Naive thymus-derived CD4-positive, alpha-beta T cell (primary cell): Measurements from ENCODE around the gene CFAP210. TPM values are rescaled to one million over a fixed set of nuclear protein-coding genes. Genes with fewer than 3 reads are reported as not detected.

Experiments used
- ATAC-seq: fragments of 150-1000 bp; cut with Tn5 transposase; 2 replicates; pipeline ENCODE4 v1.10.0; 2021; ENCODE audit warnings: mild to moderate bottlenecking, moderate library complexity
- CTCF ChIA-PET: fragments of 350-600 bp; sonication (Branson Sonifier 250); formaldehyde crosslinking; loops from one replicate; lab custom pipeline; 2021; ENCODE audit warnings: antibody characterized with exemption; lab: Charles Lee
- POLR2A ChIA-PET: fragments of 350-600 bp; sonication (Branson Sonifier 250); formaldehyde crosslinking; loops from one replicate; lab custom pipeline; 2021; ENCODE audit warnings: antibody characterized with exemption, inconsistent platforms; lab: Charles Lee
- DNase-seq, 9 donors: peaks; one replicate each; pipeline versions ENCODE4 v3.0.0 to v3.0.0-alpha.2; 2020 to 2022; ENCODE audit warnings: mixed read lengths in 1 of 9
- H3K27ac ChIP-seq: one replicate; pipeline ENCODE4 v1.7.0; 2013; ENCODE audit warnings: mild to moderate bottlenecking, low read depth, low read length, moderate library complexity
- H3K27me3 ChIP-seq, 2 donors: one replicate each; pipeline ENCODE4 v1.7.0; 2013; ENCODE audit warnings: low read length in 2 of 2, mild to moderate bottlenecking in 2 of 2, moderate library complexity in 2 of 2; ENCODE audit not compliant: control insufficient read depth in 2 of 2, insufficient read depth in 2 of 2
- H3K36me3 ChIP-seq, 3 experiments: 1 replicate in 2 of 3; 2 replicates in 1 of 3; pipeline ENCODE4 v1.7.0; 2013; ENCODE audit warnings: low read length in 3 of 3, mild to moderate bottlenecking in 3 of 3, moderate library complexity in 1 of 3; ENCODE audit not compliant: insufficient read depth in 3 of 3, control insufficient read depth in 2 of 3
- H3K4me1 ChIP-seq, 2 donors: one replicate each; pipeline ENCODE4 v1.7.0; 2013; ENCODE audit warnings: low read length in 2 of 2, mild to moderate bottlenecking in 2 of 2, moderate library complexity in 1 of 2; ENCODE audit not compliant: control insufficient read depth in 2 of 2, insufficient read depth in 2 of 2
- H3K4me3 ChIP-seq: 2 replicates; pipeline ENCODE4 v1.7.0; 2013; ENCODE audit warnings: mild to moderate bottlenecking, low read length
- H3K9me3 ChIP-seq, 3 experiments: 1 replicate in 2 of 3; 2 replicates in 1 of 3; pipeline ENCODE4 v1.7.0; 2013; ENCODE audit warnings: low read length in 3 of 3; ENCODE audit not compliant: control insufficient read depth in 2 of 3
- H3K27ac Mint-ChIP-seq, 9 donors: one replicate each; pipeline ENCODE4 v1.8.0; 2020 to 2022; ENCODE audit warnings: mixed read lengths in 9 of 9, mild to moderate bottlenecking in 8 of 9, moderate library complexity in 5 of 9, inconsistent platforms in 2 of 9
- H3K27me3 Mint-ChIP-seq, 5 donors: one replicate each; pipeline ENCODE4 v1.8.0; 2021 to 2022; ENCODE audit warnings: mixed read lengths in 5 of 5, mild to moderate bottlenecking in 1 of 5
- H3K36me3 Mint-ChIP-seq, 5 donors: one replicate each; pipeline ENCODE4 v1.8.0; 2020 to 2022; ENCODE audit warnings: mixed read lengths in 5 of 5, mild to moderate bottlenecking in 3 of 5, inconsistent platforms in 1 of 5
- H3K4me1 Mint-ChIP-seq, 7 donors: one replicate each; pipeline ENCODE4 v1.8.0; 2020 to 2022; ENCODE audit warnings: mixed read lengths in 7 of 7, mild to moderate bottlenecking in 3 of 7, inconsistent platforms in 1 of 7
- H3K4me3 Mint-ChIP-seq, 10 donors: one replicate each; pipeline ENCODE4 v1.8.0; 2020 to 2022; ENCODE audit warnings: mild to moderate bottlenecking in 10 of 10, mixed read lengths in 10 of 10, moderate library complexity in 6 of 10, inconsistent platforms in 2 of 10
- H3K9me3 Mint-ChIP-seq, 11 donors: one replicate each; pipeline ENCODE4 v1.8.0; 2020 to 2022; ENCODE audit warnings: mixed read lengths in 11 of 11, mild to moderate bottlenecking in 4 of 11, inconsistent platforms in 1 of 11, moderate library complexity in 1 of 11
- intact Hi-C, 2 donors: fragments of 100-400 bp; cut with micrococcal nuclease; formaldehyde crosslinking; loops; one replicate each; pipeline ENCODE4 v1.15.1; 2023
- polyA plus RNA-seq, 2 donors: library from polyadenylated mRNA; unstranded; fragments of 300-500 nt; fragmentation: Illumina TruSeq; gene quantifications; one replicate each; pipeline ENCODE4 v1.2.3, GENCODE V29; 2021
- total RNA-seq, 6 experiments: library from RNA in 5 of 6; stranded (reverse) in 5 of 6; gene quantifications; 1 replicate in 5 of 6; 2 replicates in 1 of 6; pipeline ENCODE4 v1.2.3 and lab custom pipeline; 2021 to 2026

CFAP210 gene
- total and polyA plus RNA-seq, 7 experiments from 2014 or later = 1.0 to 3.6 TPM; not detected in 5

DNA sequence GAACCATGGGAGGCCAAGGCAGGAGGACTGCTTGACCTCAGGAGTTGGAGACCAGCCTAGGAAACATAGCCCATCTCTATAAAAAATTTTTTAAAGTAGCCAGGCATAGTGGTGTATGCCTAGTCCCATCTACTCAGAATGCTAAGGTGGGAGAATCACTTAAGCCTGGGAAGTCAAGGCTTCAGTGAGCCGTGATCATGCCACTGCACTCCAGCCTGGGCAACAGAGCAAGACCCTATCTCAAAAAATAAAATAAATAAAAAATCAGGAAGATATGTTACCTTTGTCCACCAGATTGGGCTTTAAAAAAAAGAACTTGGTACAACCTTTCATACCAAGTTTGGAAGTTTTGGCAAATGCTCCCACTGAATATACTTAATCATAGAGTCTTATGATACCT, 35.3 kb downstream of the CFAP210 start:
- ChIA-PET POLR2A (no interaction called here), CTCF (no interaction called here)
- Histone ChIP-seq H3K4me3 (no peak overlapping the region), H3K4me1 (no peaks in the 10 kb centered on the region), H3K27me3 (peaks cover 0 to 3% of the 10 kb centered on the region in 2 donors), H3K9me3 (no peaks in the 10 kb centered on the region), H3K27ac (no peak overlapping the region), H3K36me3 (no peaks in the 10 kb centered on the region)
- DNase-seq = no peak
- intact Hi-C loops = no loop called here
- no peak overlapping the region for H3K4me3 Mint-ChIP-seq
- H3K27me3 Mint-ChIP-seq = peaks cover 4 to 27% (median 18%) of the 10 kb centered on the region in 5 donors
- ATAC-seq = no peak
- H3K36me3 Mint-ChIP-seq = no peaks in the 10 kb centered on the region
- peaks cover 0 to 4% (median 0%) of the 10 kb centered on the region in 7 donors for H3K4me1 Mint-ChIP-seq
- no peak overlapping the region for H3K27ac Mint-ChIP-seq
- peaks cover 0 to 2% (median 0%) of the 10 kb centered on the region in 11 donors for H3K9me3 Mint-ChIP-seq

DNA sequence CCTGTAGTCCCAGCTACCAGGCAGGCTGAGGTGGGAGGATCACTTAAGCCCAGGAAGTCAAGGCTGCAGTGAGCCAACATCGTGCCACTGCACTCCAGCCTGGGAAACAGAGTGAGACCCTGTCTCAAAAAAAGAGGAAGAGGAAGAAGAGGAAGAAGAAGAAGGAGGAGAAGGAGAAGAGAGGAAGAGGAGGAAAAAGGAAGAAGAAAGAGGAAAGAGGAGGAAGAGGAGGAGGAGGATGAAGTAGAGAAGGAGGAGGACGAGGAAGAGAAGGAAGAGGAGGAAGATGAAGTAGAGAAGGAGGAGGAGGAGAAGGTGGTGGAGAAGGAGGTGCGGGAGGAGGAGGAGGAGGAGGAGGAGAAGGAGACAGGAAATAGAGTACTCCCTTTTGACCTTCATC, 38.0 kb downstream of the CFAP210 start:
- no peaks in the 10 kb centered on the region for H3K36me3 ChIP-seq
- Mint-ChIP-seq H3K27ac (no peak overlapping the region), H3K4me3 (no peak overlapping the region), H3K4me1 (peaks cover 0 to 4% (median 0%) of the 10 kb centered on the region in 7 donors), H3K9me3 (peaks cover 0 to 2% (median 0%) of the 10 kb centered on the region in 11 donors), H3K27me3 (peaks cover 23 to 38% (median 30%) of the 10 kb centered on the region in 5 donors), H3K36me3 (no peaks in the 10 kb centered on the region)
- ChIA-PET CTCF (no interaction called here), POLR2A (no interaction called here)
- H3K4me1 ChIP-seq = no peaks in the 10 kb centered on the region
- no peak overlapping the region for H3K4me3 ChIP-seq
- intact Hi-C loops = no loop called here
- H3K27ac ChIP-seq = no peak overlapping the region
- DNase-seq (no peak), ATAC-seq (no peak)
- H3K27me3 ChIP-seq = peaks cover 0 to 6% of the 10 kb centered on the region in 2 donors
- H3K9me3 ChIP-seq = no peaks in the 10 kb centered on the region

DNA sequence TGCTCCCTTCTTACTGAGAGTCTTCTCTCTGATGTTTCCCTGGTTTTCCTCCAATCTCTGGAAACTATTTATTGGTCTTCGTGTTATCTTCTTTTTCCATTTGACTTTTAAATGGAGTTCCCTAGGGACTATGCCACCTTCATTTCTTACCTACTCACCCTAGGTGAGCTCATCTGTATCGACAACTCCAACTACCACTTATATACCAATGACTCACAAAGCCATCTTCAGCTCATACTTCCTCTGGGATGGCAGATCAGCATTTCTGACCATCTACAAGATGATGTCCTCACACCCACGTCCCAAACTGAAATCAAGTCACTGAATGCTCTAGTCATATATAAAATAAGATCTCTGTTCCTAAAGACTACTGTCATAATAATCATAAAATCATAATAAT, 40.6 kb downstream of the CFAP210 start:
- no peaks in the 10 kb centered on the region for H3K9me3 Mint-ChIP-seq
- H3K27ac Mint-ChIP-seq = no peak overlapping the region
- POLR2A ChIA-PET = no interaction called here
- Histone ChIP-seq H3K27ac (no peak overlapping the region), H3K4me3 (no peak overlapping the region), H3K4me1 (no peaks in the 10 kb centered on the region), H3K9me3 (no peaks in the 10 kb centered on the region), H3K27me3 (peaks cover 0 to 6% of the 10 kb centered on the region in 2 donors), H3K36me3 (no peaks in the 10 kb centered on the region)
- CTCF ChIA-PET = no interaction called here
- intact Hi-C loops = no loop called here
- DNase-seq (no peak), ATAC-seq (no peak)
- H3K36me3 Mint-ChIP-seq = no peaks in the 10 kb centered on the region
- H3K4me1 Mint-ChIP-seq = peaks cover 0 to 2% (median 0%) of the 10 kb centered on the region in 7 donors
- H3K4me3 Mint-ChIP-seq = no peak overlapping the region
- H3K27me3 Mint-ChIP-seq = peaks cover 23 to 41% (median 34%) of the 10 kb centered on the region in 5 donors

DNA sequence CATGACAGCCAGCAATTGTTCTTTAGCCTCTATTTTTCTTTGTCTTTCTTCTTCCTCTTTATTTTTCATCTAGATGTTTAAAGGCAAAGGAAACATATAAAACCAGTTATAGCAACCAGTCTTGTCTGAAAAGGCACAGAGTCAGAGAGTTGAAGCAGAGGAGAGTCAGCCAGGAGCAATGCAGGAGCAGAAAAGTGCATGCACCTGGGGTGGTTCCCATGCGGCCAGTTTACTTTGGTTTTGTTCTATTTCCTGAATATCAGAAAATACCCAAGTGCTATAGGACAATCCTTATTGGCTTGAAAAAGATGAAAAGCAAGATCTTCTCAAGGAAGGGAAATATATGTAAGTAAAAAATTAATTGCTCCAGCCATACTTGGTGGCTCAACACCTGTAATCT, 44.9 kb downstream of the CFAP210 start:
- Histone ChIP-seq H3K4me1 (no peaks in the 10 kb centered on the region), H3K4me3 (no peak overlapping the region), H3K27ac (no peak overlapping the region), H3K27me3 (peaks cover 0 to 5% of the 10 kb centered on the region in 2 donors), H3K36me3 (no peaks in the 10 kb centered on the region), H3K9me3 (no peaks in the 10 kb centered on the region)
- ATAC-seq (no peak), DNase-seq (no peak)
- no peaks in the 10 kb centered on the region for H3K4me1 Mint-ChIP-seq
- H3K27me3 Mint-ChIP-seq = peaks cover 22 to 38% (median 23%) of the 10 kb centered on the region in 5 donors
- no peaks in the 10 kb centered on the region for H3K36me3 Mint-ChIP-seq
- H3K4me3 Mint-ChIP-seq = no peak overlapping the region
- H3K27ac Mint-ChIP-seq = no peak overlapping the region
- ChIA-PET POLR2A (no interaction called here), CTCF (no interaction called here)
- intact Hi-C loops = no loop called here
- peaks cover 0 to 10% (median under 1%) of the 10 kb centered on the region in 11 donors for H3K9me3 Mint-ChIP-seq

DNA sequence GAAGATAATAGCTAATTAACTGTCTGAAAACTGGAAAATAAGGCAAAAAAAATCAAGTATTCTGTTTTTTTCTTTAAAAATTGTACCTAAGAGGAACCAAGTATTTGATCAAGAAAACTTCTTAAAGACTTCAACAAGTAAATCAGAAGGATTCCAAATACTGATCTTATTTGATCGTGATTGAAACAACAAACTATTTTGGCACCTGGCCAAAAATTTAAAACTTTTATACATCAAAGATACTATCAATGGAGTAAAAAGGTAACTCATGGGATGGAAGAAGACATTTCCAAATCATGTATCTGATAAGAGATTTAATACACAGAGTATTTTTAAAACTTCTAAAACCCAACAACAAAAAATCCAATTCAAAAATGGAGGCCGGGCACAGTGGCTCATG, 46.7 kb downstream of the CFAP210 start:
- Mint-ChIP-seq H3K4me3 (no peak overlapping the region), H3K4me1 (no peaks in the 10 kb centered on the region), H3K36me3 (no peaks in the 10 kb centered on the region), H3K9me3 (peaks cover 0 to 16% (median 2%) of the 10 kb centered on the region in 11 donors), H3K27me3 (peaks cover 8 to 32% (median 9%) of the 10 kb centered on the region in 5 donors), H3K27ac (no peak overlapping the region)
- Histone ChIP-seq H3K9me3 (no peaks in the 10 kb centered on the region), H3K4me3 (no peak overlapping the region), H3K27me3 (no peaks in the 10 kb centered on the region), H3K4me1 (no peaks in the 10 kb centered on the region), H3K27ac (no peak overlapping the region), H3K36me3 (no peaks in the 10 kb centered on the region)
- ATAC-seq (no peak), DNase-seq (no peak)
- CTCF ChIA-PET = no interaction called here
- intact Hi-C loops = no loop called here
- POLR2A ChIA-PET = no interaction called here

DNA sequence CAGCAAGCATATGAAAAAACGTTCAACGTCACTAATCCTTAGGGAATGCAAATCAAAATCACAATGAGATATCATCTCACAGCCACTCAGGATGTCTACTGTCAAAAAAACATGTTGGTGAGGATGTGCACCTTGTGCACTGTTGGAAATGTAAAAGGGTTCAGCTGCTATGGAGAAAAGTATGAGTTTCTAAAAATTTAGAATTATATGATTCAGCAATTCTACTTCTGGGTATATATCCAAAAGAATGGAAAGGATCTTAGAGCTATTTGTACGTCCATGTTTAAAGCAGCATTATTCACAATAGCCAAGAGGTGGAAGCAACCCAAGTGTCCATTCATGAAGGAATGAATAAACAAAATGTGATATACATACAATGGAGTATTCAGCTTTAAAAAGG, 50.0 kb downstream of the CFAP210 start:
- peaks cover 0 to 16% (median 4%) of the 10 kb centered on the region in 11 donors for H3K9me3 Mint-ChIP-seq
- CTCF ChIA-PET = interaction anchor here (0.6 kb wide), 2 partner anchors 39 to 117 kb away, joined by 3 read pairs; no protein-coding TSS in a partner anchor
- no peak overlapping the region for H3K27ac ChIP-seq

DNA sequence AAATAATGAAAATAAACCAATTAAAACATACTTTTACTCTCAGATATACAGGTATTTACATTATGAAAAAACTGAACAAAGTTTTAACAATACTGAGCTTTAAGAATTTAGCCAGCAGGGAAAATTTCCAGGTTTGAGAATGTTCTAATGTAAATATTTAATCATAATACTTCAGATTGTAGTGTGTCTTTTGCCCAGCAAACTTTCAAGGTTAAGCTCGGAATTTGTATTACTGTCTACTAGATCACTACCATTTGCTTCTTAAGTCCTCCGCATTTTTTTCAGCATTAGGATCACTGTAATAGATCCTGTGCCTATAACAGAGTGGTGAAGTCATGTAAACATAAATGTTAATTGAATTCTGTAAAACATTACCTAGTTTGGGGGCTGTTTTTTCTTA, 52.7 kb downstream of the CFAP210 start:
- CTCF ChIA-PET = no interaction called here
- POLR2A ChIA-PET = no interaction called here

More for the DNA sequence above, 50.0 kb downstream of the CFAP210 start:
- Mint-ChIP-seq H3K36me3 (peaks cover 0 to 13% (median 6%) of the 10 kb centered on the region in 5 donors), H3K27me3 (peaks cover 0 to 20% (median 0%) of the 10 kb centered on the region in 5 donors), H3K4me1 (no peaks in the 10 kb centered on the region), H3K27ac (no peak overlapping the region), H3K4me3 (no peak overlapping the region)
- Histone ChIP-seq H3K9me3 (no peaks in the 10 kb centered on the region), H3K36me3 (peaks cover 0 to 4% (median 0%) of the 10 kb centered on the region in 3 experiments), H3K4me1 (no peaks in the 10 kb centered on the region), H3K27me3 (no peaks in the 10 kb centered on the region), H3K4me3 (no peak overlapping the region)
- no peak for DNase-seq
- ATAC-seq = no peak
- POLR2A ChIA-PET = no interaction called here
- intact Hi-C loops = loop anchor here in 1 of 2 donors (5.0 kb wide), 1 partner anchor 52 kb away; no protein-coding TSS in a partner anchor

More for the DNA sequence above, 52.7 kb downstream of the CFAP210 start:
- intact Hi-C loops = loop anchor here in 1 of 2 donors (5.0 kb wide), 1 partner anchor 49 kb away; no protein-coding TSS in a partner anchor
- no peaks in the 10 kb centered on the region for H3K9me3 ChIP-seq
- H3K36me3 ChIP-seq = peaks cover 0 to 18% (median 13%) of the 10 kb centered on the region in 3 experiments
- H3K27me3 ChIP-seq = no peaks in the 10 kb centered on the region
- ATAC-seq = no peak
- H3K36me3 Mint-ChIP-seq = peaks cover 0 to 22% (median 15%) of the 10 kb centered on the region in 5 donors
- H3K27ac ChIP-seq = no peak overlapping the region
- no peak overlapping the region for H3K4me3 ChIP-seq
- H3K9me3 Mint-ChIP-seq = peaks cover 0 to 10% (median 0%) of the 10 kb centered on the region in 11 donors
- no peak overlapping the region for H3K27ac Mint-ChIP-seq
- H3K4me1 ChIP-seq = no peaks in the 10 kb centered on the region
- no peak overlapping the region for H3K4me3 Mint-ChIP-seq
- no peak for DNase-seq
- H3K27me3 Mint-ChIP-seq = peaks cover 0 to 7% (median 0%) of the 10 kb centered on the region in 5 donors
- H3K4me1 Mint-ChIP-seq = no peaks in the 10 kb centered on the region
